Skeletal muscle tissue (tissue), 4 donors: ENCODE results near the gene RALGPS1. TPM values are rescaled to one million over a fixed set of nuclear protein-coding genes. Genes with fewer than 3 reads are reported as not detected.

Experiments used
- H3K27ac ChIP-seq: one replicate; pipeline ENCODE4 v1.7.0; 2013; ENCODE audit warnings: mild to moderate bottlenecking, low read depth, low read length, inconsistent platforms
- H3K27me3 ChIP-seq, 3 donors: one replicate each; pipeline ENCODE4 v1.7.0; 2013; ENCODE audit warnings: low read length in 3 of 3; ENCODE audit not compliant: control insufficient read depth in 3 of 3, insufficient read depth in 3 of 3
- H3K36me3 ChIP-seq, 3 donors: one replicate each; pipeline ENCODE4 v1.7.0; 2013; ENCODE audit warnings: low read length in 3 of 3; ENCODE audit not compliant: control insufficient read depth in 3 of 3, insufficient read depth in 3 of 3
- H3K4me1 ChIP-seq, 3 donors: one replicate each; pipeline ENCODE4 v1.7.0; 2013; ENCODE audit warnings: low read length in 3 of 3, mild to moderate bottlenecking in 3 of 3; ENCODE audit not compliant: control insufficient read depth in 3 of 3, insufficient read depth in 3 of 3
- H3K4me3 ChIP-seq, 3 donors: one replicate each; pipeline ENCODE4 v1.7.0; 2013; ENCODE audit warnings: low read length in 3 of 3
- H3K9ac ChIP-seq, 3 donors: one replicate each; pipeline ENCODE4 v1.7.0; 2013; ENCODE audit warnings: low read length in 3 of 3, mild to moderate bottlenecking in 3 of 3, moderate library complexity in 2 of 3, low read depth in 1 of 3
- H3K9me3 ChIP-seq, 3 donors: one replicate each; pipeline ENCODE4 v1.7.0; 2013; ENCODE audit warnings: low read length in 3 of 3; ENCODE audit not compliant: control insufficient read depth in 3 of 3
- total RNA-seq: library from RNA; depleted of rRNA; stranded (reverse); fragments of >200 nt; gene quantifications from one replicate; pipeline ENCODE4 v1.2.3, GENCODE V29; 2014
- donor health status: Osteomylitis.

Gene RALGPS1
- total RNA-seq, 1 donor from 2014 or later: 9.4 TPM

GRCh38 chr9:127201071-127201541 lies 286.5 kb downstream of the RALGPS1 start:
- Histone ChIP-seq H3K4me1 (peaks cover 46 to 52% (median 47%) of the 10 kb centered on the region in 3 donors), H3K4me3 (no peak overlapping the region), H3K9ac (peak overlapping the region in 1 of 3 donors; percentile 16), H3K36me3 (peaks cover 0 to 2% (median 0%) of the 10 kb centered on the region in 3 donors), H3K27me3 (no peaks in the 10 kb centered on the region), H3K9me3 (no peaks in the 10 kb centered on the region), H3K27ac (no peak overlapping the region)

- no peak overlapping the region for H3K4me3 ChIP-seq
Observed at GRCh38 chr9:127201731-127202130, 287.1 kb downstream of the RALGPS1 start.

GRCh38 chr9:127202461-127203169 lies 288.0 kb downstream of the RALGPS1 start:
- no peak overlapping the region for H3K27ac ChIP-seq
- peaks cover 0 to 2% (median 0%) of the 10 kb centered on the region in 3 donors for H3K36me3 ChIP-seq
- H3K9me3 ChIP-seq: no peaks in the 10 kb centered on the region
- no peak overlapping the region for H3K4me3 ChIP-seq
- no peak overlapping the region for H3K9ac ChIP-seq
- H3K27me3 ChIP-seq: no peaks in the 10 kb centered on the region
- peaks cover 32 to 36% (median 33%) of the 10 kb centered on the region in 3 donors for H3K4me1 ChIP-seq

More at GRCh38 chr9:127201731-127202130, 287.1 kb downstream of the RALGPS1 start:
- Histone ChIP-seq H3K9me3 (no peaks in the 10 kb centered on the region), H3K36me3 (peaks cover 0 to 2% (median 0%) of the 10 kb centered on the region in 3 donors), H3K9ac (no peak overlapping the region), H3K4me1 (peaks cover 41 to 45% (median 41%) of the 10 kb centered on the region in 3 donors), H3K27me3 (no peaks in the 10 kb centered on the region), H3K27ac (no peak overlapping the region)

- Histone ChIP-seq H3K4me3 (no peak overlapping the region), H3K36me3 (peaks cover 0 to 2% (median 0%) of the 10 kb centered on the region in 3 donors), H3K9ac (no peak overlapping the region), H3K27me3 (no peaks in the 10 kb centered on the region), H3K4me1 (peaks cover 20 to 28% (median 21%) of the 10 kb centered on the region in 3 donors), H3K27ac (no peak overlapping the region), H3K9me3 (no peaks in the 10 kb centered on the region)
Observed at GRCh38 chr9:127203681-127204327, 289.2 kb downstream of the RALGPS1 start.

GRCh38 chr9:127204771-127205470 lies 290.3 kb downstream of the RALGPS1 start:
- Histone ChIP-seq H3K9ac (peak overlapping the region; percentile 20 to 57 (median 27)), H3K4me1 (peaks cover 13 to 20% (median 17%) of the 10 kb centered on the region in 3 donors), H3K36me3 (peaks cover 0 to 2% (median 0%) of the 10 kb centered on the region in 3 donors), H3K4me3 (peak overlapping the region in 1 of 3 donors; percentile 13), H3K27ac (no peak overlapping the region), H3K9me3 (no peaks in the 10 kb centered on the region), H3K27me3 (no peaks in the 10 kb centered on the region)

- Histone ChIP-seq H3K4me3 (no peak overlapping the region), H3K4me1 (peaks cover 13 to 20% (median 17%) of the 10 kb centered on the region in 3 donors), H3K27me3 (no peaks in the 10 kb centered on the region), H3K9ac (peak overlapping the region in 1 of 3 donors; percentile 40), H3K9me3 (no peaks in the 10 kb centered on the region), H3K36me3 (no peaks in the 10 kb centered on the region), H3K27ac (no peak overlapping the region)
Observed at GRCh38 chr9:127205952-127206351, 291.4 kb downstream of the RALGPS1 start.

GRCh38 chr9:127206666-127207065 lies 292.1 kb downstream of the RALGPS1 start:
- no peaks in the 10 kb centered on the region for H3K27me3 ChIP-seq
- H3K4me3 ChIP-seq: no peak overlapping the region
- H3K36me3 ChIP-seq: no peaks in the 10 kb centered on the region
- peaks cover 13 to 20% (median 17%) of the 10 kb centered on the region in 3 donors for H3K4me1 ChIP-seq
- H3K9ac ChIP-seq: no peak overlapping the region
- no peak overlapping the region for H3K27ac ChIP-seq
- H3K9me3 ChIP-seq: no peaks in the 10 kb centered on the region

- H3K9me3 ChIP-seq: no peaks in the 10 kb centered on the region
- no peak overlapping the region for H3K4me3 ChIP-seq
- no peak overlapping the region for H3K27ac ChIP-seq
- H3K9ac ChIP-seq: no peak overlapping the region
- H3K4me1 ChIP-seq: peaks cover 13 to 20% (median 17%) of the 10 kb centered on the region in 3 donors
- H3K27me3 ChIP-seq: no peaks in the 10 kb centered on the region
- H3K36me3 ChIP-seq: no peaks in the 10 kb centered on the region
Observed at GRCh38 chr9:127207734-127208410, 293.3 kb downstream of the RALGPS1 start.

- H3K9ac ChIP-seq: no peak overlapping the region
- H3K4me1 ChIP-seq: peaks cover 13 to 20% (median 17%) of the 10 kb centered on the region in 3 donors
- H3K36me3 ChIP-seq: no peaks in the 10 kb centered on the region
- no peak overlapping the region for H3K4me3 ChIP-seq
- no peak overlapping the region for H3K27ac ChIP-seq
- no peaks in the 10 kb centered on the region for H3K9me3 ChIP-seq
- H3K27me3 ChIP-seq: no peaks in the 10 kb centered on the region
Observed at GRCh38 chr9:127208416-127208815, 293.8 kb downstream of the RALGPS1 start.
